Measurements from ENCODE around the gene MED19. TPM values are rescaled to one million over a fixed set of nuclear protein-coding genes. Genes with fewer than 3 reads are reported as not detected.

Gene MED19
- total RNA-seq, 1 experiment from 2014 or later: 17.6 TPM

GRCh38 chr11:57681168-57681567 is 30.8 kb downstream of the MED19 start:
- no peak overlapping the region for H3K27ac ChIP-seq (ENCODE audit: insufficient read length, low read depth, low read length)
- H3K4ac ChIP-seq (ENCODE audit: low read depth, low read length): no peak overlapping the region
- H3K18ac ChIP-seq (ENCODE audit: insufficient read length, low read depth, low read length): no peak overlapping the region
- H4K91ac ChIP-seq (ENCODE audit: insufficient read length, low read depth, low read length): no peak overlapping the region
- H4K8ac ChIP-seq (replicated peaks; ENCODE audit: insufficient read length, low read depth, low read length): no peak overlapping the region
- H3K4me3 Mint-ChIP-seq: no peak overlapping the region
- H2BK20ac ChIP-seq (ENCODE audit: low read depth, low read length, poor library complexity, severe bottlenecking): no peak overlapping the region
- H3K79me1 ChIP-seq (ENCODE audit: insufficient read depth, low read depth, low read length, poor library complexity, severe bottlenecking): peaks cover 7% of the 10 kb centered on the region
- H3K4me2 ChIP-seq (ENCODE audit: insufficient read depth, insufficient read length, low read length): no peak overlapping the region
- no peak overlapping the region for H3K14ac ChIP-seq (ENCODE audit: insufficient read depth, low read length)
- H2BK15ac ChIP-seq (ENCODE audit: low read depth, low read length): no peak overlapping the region
- no peak overlapping the region for H3K9ac ChIP-seq (ENCODE audit: extremely low read depth, insufficient read length, low read length)
- no peaks in the 10 kb centered on the region for H4K20me1 ChIP-seq (ENCODE audit: control insufficient read depth, insufficient read depth, insufficient read length)
- H3K9me3 ChIP-seq (ENCODE audit: control insufficient read depth, low read depth, low read length): no peaks in the 10 kb centered on the region
- WGBS (ENCODE audit: extremely low coverage, insufficient read length, low lambda C conversion rate): no CpG with 5 or more reads among the region's 1 CpG
- H2BK12ac ChIP-seq (ENCODE audit: insufficient read length, low read depth, low read length): no peak overlapping the region
- no peak overlapping the region for H2AFZ ChIP-seq (ENCODE audit: low read length)
- no peak overlapping the region for H2AK5ac ChIP-seq (ENCODE audit: insufficient read length, low read length)
- H3K27me3 Mint-ChIP-seq (ENCODE audit: low read depth): no peaks in the 10 kb centered on the region
- no peak overlapping the region for H3K23ac ChIP-seq (ENCODE audit: insufficient read length, low read depth, low read length)
- H2BK120ac ChIP-seq (ENCODE audit: low read depth, low read length, poor library complexity, severe bottlenecking): no peak overlapping the region
- peaks cover 8 to 10% of the 10 kb centered on the region in 2 experiments for H3K4me1 Mint-ChIP-seq
- H3K27me3 ChIP-seq (ENCODE audit: insufficient read depth, low read length): no peaks in the 10 kb centered on the region
- no peak overlapping the region for H3K56ac ChIP-seq (ENCODE audit: insufficient read length, low read depth, low read length)
- peaks cover 26 to 61% (median 40%) of the 10 kb centered on the region in 3 experiments for H3K36me3 Mint-ChIP-seq (ENCODE audit: insufficient read depth in 1 of 3, low read depth in 3 of 3)
- H3K23me2 ChIP-seq (ENCODE audit: insufficient read length, low read depth, low read length, poor library complexity, severe bottlenecking): no peaks in the 10 kb centered on the region
- no peak overlapping the region for H4K5ac ChIP-seq (ENCODE audit: insufficient read length, low read depth, low read length)
- no peak overlapping the region for H3T11ph ChIP-seq (ENCODE audit: low read length)
- TF ChIP-seq CTCF (conservative IDR thresholded peaks at IDR 0.05): no peak
- H3K79me2 ChIP-seq (ENCODE audit: insufficient read depth, low read length): peaks cover 10% of the 10 kb centered on the region; the same call in 1 of the 2 replicates
- no peaks in the 10 kb centered on the region; a peak in 2 of 5 replicates for H3K9me3 Mint-ChIP-seq
- H2BK5ac ChIP-seq (ENCODE audit: insufficient read length, low read length): no peak overlapping the region
- no peak overlapping the region for H3K27ac Mint-ChIP-seq
- H3K4me1 ChIP-seq (ENCODE audit: insufficient read depth, low read length): no peaks in the 10 kb centered on the region; the same call in 1 of the 2 replicates
- no peak for DNase-seq
